HG03558 (cell line): ENCODE data around the gene AP5S1.
"Not testable (repeated sequence)": the region's sequence is repeated elsewhere in the genome, so short reads cannot be mapped to it uniquely, and the experiment has no call there.

Source experiments
- ATAC-seq: cut with Tn5 transposase; IDR thresholded peaks from one replicate; pipeline ENCODE4 v1.9.1; 2021; ENCODE audit warnings: moderate number of reproducible peaks; ENCODE audit not compliant: unreplicated experiment; ENCODE audit errors: extremely low read depth

The AP5S1 gene

GRCh38 chr20:3808544-3808943, 11.8 kb upstream of the AP5S1 start:
- ATAC-seq: no peak

DNA sequence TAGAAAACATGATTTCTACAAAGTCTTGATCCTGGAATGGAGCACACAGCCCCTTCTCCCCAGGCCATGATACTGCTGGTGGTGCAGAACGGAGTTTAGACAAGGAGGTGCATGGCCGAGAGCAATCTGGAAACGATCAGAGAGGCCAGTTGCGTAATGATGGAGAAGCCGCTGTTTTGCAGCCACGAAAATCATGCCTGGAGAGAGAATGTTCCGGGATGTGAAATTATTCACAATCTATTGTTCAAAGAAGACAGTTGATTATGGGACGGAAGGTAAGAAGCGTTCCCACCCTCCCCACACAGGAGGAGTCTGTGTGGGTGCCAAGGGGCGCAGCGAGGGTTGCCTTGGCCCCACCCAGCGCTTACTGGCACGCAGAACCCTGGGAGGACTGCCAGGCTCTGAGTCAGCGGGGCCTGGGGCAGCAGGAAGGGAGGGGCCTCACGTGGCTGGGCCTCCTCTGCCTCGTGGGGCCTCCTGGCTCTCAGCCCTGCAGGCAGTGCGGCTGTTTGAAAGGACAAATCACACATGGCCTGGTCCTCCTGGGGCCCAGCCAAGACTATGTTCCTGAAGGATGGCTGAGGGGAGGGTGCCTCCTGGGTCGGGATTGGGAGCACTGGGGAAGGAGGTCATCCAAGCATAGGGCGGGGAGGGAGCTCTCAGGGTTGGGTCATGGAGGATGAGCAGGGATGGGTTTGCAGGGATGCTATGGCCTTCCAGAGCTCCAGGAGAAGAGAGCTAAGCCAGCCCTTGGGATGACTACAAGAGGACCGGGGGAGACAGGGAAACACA, 8.7 kb upstream of the AP5S1 start:
- ATAC-seq: no peak

DNA sequence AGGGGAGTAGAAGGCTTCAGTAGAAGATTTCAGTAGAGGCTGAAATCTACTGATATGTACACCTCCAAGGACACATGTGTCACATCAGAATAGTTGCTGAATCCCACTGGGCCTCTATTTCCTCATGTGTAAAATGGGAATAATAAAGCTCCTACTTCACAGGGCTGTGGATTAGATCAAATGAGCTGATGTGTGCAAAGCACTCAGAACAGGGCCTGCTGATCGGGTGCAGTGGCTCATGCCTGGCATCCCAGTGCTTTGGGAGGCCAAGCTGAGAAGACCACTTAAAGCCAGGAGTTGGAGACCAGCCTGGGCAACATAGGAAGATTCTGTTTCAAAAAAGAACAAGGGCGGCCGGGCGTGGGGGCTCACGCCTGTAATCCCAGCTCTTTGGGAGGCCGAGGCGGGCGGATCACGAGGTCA, 8.1 kb upstream of the AP5S1 start:
- ATAC-seq: no peak

- no peak for ATAC-seq
Measured at GRCh38 chr20:3812975-3813847, 7.1 kb upstream of the AP5S1 start.

DNA sequence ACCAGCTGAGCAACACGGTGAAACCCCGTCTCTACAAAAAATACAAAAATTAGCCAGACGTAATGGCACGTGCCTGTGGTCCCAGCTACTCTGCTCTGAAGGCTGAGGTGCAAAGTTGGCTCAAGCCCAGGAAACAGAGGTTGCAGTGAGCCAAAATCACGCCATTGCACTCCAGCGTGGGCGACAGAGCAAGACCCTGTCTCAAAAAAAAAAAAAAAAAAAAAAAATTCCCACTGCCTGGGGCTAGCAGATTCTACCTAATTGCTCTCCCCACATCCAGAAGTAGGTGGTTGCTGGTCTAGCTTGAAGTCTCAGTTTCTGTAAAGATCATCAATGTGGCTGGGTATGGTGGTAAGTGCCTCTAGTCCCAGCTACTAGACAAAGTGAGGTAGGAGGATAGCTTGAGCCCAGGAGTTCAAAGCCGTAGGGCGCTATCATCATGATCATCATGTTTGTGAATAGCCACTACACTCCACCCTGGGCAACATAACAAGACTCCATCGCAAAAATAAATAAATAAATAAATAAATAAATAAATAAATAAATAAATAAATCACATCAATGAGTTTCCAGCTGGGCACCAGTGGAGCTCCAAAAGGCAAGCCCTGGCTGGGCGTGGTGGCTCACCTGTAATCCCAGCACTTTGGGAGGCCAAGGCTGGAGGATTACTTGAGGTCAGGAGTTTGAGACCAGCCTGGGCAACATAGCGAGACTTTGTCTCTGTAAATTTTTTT, 6.3 kb upstream of the AP5S1 start:
- ATAC-seq: no peak

DNA sequence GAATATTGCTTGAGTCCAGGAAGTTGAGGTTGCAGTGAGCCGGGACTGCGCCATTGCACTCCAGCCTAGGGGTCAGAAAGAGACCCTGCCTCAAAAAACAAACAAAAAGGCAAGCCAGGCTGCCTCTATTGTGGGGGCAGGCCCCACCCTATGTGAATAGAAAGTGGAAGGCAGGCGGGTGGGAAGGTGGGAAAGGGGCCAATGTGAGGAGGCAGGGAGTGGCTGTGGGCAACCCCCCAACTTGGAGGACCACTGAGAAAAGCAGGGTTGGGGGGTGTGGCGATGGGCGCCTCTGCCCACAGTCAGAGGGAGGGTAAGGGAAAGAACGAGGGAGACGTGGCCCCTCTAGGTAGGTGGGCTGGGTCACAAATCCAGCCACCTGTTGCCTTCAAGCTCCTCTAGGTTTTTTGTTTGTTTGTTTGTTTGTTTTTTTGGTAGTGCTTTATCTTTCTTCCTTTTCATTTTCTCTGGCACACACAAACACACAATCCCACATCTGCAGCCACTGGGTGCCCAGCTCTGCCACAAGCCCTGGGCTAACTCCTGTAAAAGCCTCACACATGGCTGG, 5.3 kb upstream of the AP5S1 start:
- ATAC-seq: no peak

DNA sequence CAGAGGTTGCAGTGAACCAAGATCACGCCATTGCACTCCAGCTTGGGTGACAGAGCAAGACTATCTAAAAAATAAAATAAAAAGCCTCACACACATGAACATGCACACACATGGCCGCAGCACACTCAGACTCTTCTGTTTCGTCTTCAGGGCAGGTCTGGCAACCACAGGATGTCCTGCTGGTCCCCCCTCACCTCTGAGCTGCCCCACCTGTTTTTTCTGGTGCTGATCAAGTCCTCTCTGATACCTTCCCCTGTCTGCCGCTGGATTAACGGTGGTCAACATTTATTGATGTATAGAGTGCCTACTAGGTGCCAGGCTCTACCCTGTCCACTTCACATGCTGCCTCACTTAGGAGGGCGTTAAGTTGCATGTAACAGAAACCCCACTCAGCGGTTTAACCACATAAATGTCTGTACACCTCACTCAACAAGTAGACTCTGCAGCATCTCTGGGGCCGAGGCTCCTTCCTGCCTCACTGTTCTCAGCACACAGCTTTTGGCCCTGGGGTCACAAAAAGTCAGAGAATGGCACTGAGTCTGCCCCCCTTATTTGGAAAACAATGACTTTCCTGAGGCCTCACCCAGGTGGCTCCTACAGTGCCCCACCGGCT, 4.5 kb upstream of the AP5S1 start:
- ATAC-seq: no peak

DNA sequence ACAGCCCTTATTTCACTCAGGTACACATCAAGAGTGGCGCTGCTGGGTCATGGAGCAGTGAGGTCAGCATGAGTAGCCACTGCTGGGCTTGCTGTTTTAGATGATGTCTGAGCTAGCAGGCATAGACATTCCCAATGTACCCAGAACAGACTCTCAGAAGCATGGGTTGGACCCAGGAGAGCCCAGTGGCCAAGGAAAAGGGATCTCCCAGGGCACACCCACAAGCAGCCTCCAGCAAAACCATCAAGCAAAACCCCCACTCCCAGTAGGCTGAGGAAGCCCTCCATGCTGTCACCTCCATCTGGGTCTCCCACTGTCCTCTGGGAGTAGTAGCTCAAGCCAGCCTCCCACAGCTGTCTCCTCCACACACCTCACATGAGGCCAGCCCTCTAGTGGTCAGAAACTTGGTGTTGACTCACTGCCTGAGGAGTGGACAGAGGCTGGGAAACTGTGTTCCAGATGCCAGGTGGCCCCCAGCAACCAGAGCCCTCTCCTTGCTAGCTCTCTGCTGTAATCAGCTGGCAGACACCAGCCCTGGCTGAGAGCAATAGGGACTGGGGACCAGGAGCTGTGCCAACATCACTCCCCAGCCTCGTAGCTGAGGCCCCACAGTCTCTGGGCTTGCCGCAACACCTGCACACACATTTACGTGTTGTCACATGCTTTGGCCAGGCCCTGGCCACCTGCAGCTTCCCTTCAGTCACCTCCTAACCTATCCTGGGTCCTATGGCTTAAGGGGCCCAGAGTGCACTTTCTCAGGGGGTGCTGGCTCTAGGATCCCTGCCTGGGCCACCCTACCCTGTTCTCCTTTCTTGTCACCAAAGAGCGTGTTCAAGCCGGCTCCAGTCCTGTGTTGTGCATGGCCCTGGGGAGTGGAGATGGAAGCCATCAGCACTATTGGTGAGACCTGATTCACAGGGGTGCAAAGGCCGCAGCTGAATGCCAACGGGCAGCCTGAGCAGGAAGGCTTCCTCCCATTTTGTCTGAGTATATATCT, 1.9 kb upstream of the AP5S1 start:
- no peak for ATAC-seq

GRCh38 chr20:3819411-3820047, 818 bp upstream of the AP5S1 start:
- no peak for ATAC-seq

- no peak for ATAC-seq
Measured at GRCh38 chr20:3820901-3821727, 767 bp downstream of the AP5S1 start.

DNA sequence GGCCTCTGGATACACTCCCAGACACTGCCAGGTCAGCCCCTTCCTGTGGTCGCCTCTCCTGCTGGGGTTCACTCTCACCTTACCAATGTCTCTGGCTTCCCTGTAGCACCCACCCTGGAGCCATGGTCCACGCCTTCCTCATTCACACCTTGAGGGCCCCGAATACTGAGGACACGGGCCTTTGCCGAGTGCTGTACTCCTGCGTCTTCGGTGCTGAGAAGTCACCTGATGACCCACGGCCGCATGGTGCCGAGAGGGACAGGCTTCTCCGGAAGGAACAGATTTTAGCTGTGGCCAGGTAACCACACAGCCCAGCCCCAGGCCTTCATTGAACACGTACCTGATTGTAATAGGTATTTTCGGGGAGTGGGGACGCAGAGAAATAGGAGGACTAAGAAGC, 1.6 kb downstream of the AP5S1 start:
- no peak for ATAC-seq

DNA sequence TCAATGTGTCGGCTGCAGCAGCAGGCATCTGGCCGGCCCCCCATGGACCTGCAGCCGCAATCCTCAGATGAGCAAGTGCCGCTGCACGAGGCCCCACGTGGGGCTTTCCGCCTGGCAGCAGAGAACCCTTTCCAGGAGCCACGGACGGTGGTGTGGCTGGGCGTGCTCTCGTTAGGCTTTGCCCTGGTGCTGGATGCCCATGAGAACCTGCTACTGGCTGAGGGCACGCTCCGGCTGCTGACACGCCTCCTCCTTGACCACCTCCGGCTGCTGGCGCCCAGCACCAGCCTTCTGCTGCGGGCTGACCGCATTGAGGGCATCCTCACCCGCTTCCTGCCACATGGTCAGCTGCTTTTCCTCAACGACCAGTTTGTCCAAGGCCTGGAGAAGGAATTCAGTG, 3.5 kb downstream of the AP5S1 start:
- no peak for ATAC-seq

DNA sequence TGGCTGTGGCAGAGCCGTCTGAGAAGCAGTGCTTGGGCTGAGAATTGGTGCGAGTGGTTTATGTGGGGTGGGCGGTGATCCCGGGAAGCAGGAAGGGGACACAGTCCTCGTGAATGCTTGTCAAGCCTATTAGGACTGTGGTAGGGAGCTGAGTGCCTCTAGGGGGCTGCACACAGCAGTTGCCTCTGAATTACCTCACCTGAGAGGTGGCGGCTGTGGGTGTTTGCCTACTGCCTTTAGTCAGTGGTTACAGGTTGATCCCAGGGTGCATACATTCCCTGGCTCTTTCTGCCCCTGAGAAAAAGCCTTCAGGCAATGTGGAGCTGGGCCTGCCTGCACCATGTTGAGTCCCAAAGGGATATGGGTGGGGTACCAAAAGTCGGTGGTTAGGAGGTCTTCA, 5.2 kb downstream of the AP5S1 start:
- ATAC-seq: no peak

DNA sequence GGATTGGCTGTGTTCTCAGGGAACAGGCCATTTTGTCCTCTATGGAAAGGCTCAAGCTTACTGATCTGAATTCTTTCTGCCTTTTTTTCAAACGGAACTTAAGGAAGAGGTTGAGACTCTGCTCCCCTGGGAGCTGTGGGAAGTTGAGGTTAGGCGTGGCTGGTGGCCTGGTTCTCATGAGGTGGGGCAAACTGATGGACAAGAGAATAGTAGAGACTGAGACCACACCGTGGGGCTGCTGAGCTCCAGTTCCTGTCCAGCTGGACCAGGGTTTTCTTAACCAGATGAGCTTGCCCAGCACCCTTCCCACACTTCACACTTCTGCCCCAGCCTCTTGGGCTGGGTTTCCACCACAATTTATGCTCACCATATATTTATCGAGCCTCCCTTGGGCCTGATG, 6.1 kb downstream of the AP5S1 start:
- ATAC-seq: no peak

GRCh38 chr20:3828798-3829197, 8.5 kb downstream of the AP5S1 start:
- no peak for ATAC-seq

- ATAC-seq: not testable (repeated sequence)
Measured at GRCh38 chr20:3829891-3830290, 9.5 kb downstream of the AP5S1 start.

- no peak for ATAC-seq
Measured at GRCh38 chr20:3836132-3836531, 15.8 kb downstream of the AP5S1 start.

GRCh38 chr20:3839328-3839727, 19.0 kb downstream of the AP5S1 start:
- ATAC-seq: no peak
